SHP77 treated with DMSO at 0.1 percent for 48 hours (cell line): Measurements from ENCODE around the gene CELF2.
"Not testable (repeated sequence)": the region's sequence is repeated elsewhere in the genome, so short reads cannot be mapped to it uniquely, and the experiment has no call there.

ENCODE experiments used
- DNase-seq: peaks from one replicate; lab custom pipeline; 2025; lab: John Stamatoyannopoulos, UW

The CELF2 gene

GRCh38 chr10:11173042-11173441 lies 155.4 kb downstream of the CELF2 start:
- DNase-seq: no peak

DNA sequence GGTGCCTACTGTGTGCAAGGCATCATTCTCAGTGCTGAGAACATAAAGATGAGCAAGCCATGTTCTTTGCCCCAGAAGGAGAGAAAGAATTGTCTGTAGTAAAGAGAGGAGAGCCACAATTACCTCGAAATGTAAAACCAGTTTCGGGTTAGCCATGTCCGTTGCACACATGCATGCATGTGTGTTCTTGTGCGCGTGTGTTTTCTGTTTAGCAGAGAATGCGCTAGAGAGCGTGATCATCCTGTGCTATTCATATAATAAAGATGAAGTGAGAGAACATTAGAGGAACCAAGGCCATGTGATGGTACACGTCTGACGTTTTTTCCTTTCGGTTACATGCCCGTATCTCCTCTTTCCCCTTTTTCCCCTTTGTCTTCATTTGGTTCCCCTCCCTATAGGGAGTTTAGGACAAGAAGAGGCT lies 158.2 kb downstream of the CELF2 start:
- no peak for DNase-seq

DNA sequence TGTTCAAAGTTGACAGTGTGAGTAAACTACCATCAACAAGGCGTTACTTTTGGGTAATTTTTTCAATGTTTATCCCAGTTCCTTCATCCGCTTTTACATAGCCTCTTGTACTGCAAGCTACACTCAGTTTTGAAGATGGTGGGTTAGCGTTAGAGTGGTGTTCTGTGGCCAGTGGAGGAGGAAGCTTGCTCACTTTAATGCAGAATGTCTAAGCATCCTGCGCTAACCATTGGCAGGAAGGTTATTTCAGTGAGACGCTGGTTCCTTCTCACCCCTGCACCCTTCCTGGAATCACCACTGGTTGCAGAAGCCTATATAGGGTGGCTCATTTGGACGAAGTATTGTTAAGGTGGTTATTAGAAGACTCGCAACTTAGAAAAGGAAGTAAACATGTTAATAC lies 159.1 kb downstream of the CELF2 start:
- DNase-seq: no peak

DNA sequence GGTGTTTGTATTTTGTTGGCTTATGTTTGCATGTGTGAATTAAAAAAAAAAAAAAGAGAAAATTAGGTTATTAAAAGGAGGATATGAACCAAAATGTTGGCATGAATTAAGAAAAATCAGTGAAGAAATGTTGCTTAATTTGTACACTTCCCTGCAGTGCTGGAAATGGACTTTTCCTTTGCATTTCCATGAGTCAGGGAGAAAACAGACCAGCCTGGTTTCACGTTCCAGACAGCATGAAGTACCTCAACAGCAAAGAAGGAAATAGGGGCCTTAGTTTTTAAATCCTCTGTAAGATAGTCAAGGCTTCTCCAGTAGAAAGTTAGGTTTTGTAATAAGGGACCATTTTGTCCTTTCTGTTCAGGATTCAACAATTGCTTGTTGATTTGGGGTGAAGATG lies 159.7 kb downstream of the CELF2 start:
- DNase-seq: no peak

- no peak for DNase-seq
Observed at GRCh38 chr10:11177926-11178471, 160.3 kb downstream of the CELF2 start.

DNA sequence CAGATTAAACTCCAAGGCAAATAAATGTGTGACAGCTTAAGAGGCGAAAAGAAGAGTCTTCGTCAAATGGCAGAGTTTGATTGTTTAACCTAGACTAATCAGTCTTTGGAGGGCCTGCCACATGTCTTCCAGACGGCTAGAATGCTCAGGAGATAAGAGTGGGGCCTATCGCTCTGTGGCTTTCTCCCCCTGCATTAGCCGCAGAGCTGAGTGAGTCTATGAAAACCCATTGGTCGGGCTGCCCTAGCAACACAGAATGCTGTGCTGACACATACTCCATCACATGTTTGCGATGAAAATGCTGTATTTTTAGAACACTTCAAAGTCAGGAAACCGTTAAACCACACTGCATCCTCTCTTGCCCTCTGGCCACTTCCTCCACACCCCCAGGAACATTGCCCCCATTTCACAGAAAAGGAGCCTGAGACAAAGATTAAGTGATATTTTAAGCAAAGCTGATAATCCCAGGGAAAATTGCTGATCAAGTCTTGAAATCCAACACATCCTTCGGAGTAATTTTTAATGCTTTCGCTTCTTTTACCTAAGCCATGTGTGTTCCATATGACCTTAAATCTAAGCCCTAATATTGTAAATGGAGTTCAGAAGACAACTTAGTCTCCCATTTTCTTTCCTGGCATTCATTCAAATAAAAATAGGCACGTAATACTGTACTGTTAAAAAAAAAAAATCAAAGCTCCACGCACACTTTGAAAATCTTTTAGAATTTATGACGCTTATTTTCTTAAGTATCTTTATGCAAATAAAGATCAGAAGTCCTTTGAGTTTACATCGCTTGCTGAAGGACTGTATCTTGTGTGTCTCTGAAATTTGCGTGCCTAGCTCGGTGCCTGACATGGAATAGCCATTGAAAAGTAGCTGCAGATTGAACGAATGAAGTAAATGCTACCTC lies 161.2 kb downstream of the CELF2 start:
- no peak for DNase-seq

- no peak for DNase-seq
Observed at GRCh38 chr10:11179516-11180105, 161.9 kb downstream of the CELF2 start.

GRCh38 chr10:11180228-11180627 lies 162.6 kb downstream of the CELF2 start:
- no peak for DNase-seq

DNA sequence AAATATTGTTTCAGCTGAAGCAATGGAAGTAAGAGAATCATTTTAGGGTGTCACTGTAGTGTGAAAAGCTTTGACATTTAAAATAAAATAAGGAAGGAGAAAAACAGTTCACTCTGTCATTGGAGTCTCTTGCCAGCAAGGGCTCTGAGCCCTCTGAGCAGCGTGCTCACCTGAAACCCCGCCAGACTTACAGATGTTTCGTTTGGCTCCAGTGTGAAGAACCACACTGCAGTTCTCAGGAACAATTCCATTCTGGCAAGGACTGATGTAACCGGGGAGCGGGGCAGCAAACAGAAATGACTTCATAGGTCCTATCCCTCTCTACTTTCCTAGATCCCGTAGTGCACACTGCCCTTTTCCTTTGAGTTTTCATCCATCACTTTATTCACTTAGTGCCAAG lies 164.3 kb downstream of the CELF2 start:
- DNase-seq: no peak

DNA sequence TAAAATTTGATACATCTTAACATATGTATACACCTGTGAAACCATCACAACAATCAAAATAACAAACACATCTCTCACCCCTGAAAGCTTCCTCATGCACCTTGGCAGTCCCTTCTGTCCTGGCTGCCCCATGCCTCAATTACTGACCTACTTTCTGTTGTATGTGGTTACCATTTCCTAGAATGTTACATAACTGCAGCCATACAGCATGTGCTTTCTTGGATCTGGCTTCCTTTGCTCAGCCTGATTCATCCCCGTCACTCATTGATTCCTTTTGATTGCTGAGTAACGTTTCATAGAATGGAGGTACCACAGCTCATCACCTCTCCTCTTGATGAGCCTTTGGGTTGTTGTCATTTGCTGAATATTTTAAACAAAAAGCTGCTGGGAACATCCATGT lies 165.3 kb downstream of the CELF2 start:
- DNase-seq: no peak

GRCh38 chr10:11184093-11184492 lies 166.4 kb downstream of the CELF2 start:
- no peak for DNase-seq

DNA sequence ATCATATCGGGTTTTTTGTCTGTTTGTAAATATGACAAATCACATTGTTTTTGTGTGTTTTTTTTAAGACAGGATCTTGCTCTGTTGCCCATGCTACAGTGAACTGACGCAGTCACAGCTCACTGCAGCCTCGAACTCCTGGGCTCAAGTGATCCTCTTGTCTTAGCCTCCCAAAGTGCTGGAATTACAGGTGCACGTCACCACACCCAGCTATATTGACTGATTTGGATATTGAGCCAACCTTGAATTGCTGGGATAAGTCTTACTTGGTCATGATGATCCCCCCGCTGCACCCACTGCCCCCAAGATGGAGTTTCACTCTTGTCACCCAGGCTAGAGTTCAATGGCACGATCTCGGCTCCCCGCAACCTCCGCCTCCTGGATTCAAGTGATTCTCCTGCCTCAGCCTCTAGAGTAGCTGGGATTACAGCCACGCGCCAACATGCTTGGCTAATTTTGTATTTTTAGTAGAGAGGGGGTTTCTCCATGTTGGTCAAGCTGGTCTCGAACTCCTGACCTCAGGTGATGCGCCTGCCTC lies 167.5 kb downstream of the CELF2 start:
- DNase-seq: not testable (repeated sequence)

DNA sequence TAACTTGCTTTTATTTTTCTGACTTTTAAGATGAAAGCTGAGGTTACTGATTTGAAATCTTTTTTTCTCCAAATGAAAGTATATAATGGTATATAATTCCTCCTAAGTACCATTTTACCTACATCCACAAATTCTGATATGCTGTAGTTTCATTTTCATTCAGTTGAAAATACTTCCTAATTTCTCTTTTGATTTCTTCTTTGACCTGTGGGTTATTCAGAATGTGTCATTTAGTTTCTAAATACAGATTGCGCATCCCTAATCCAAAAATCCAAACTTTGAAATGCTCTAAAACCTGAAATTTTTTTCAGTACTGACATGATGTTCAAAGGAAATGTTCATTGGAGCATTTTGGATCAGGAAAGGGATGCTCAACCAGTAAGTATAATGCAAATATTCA lies 168.7 kb downstream of the CELF2 start:
- DNase-seq: no peak

- no peak for DNase-seq
Observed at GRCh38 chr10:11189582-11190376, 172.1 kb downstream of the CELF2 start.

GRCh38 chr10:11191190-11191589 lies 173.5 kb downstream of the CELF2 start:
- no peak for DNase-seq

DNA sequence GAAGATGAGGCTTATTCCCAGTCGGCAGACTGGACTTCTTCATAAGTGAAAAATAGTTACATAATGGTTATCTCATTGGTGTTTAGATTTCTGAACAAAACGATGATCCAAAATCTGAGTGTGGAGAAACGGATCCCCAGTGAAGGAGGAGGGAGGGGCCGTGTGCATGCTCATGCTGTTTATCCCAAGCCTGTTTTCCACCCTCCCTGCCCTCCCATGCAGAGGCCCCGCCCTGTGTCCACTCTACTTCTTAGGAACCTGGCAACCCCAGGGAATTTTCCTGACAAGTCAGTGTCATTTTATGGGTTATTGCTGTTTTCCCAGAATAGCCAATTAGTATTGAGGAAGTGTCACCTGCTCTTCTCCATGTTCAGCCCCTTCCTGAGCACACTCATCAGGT lies 174.0 kb downstream of the CELF2 start:
- no peak for DNase-seq

DNA sequence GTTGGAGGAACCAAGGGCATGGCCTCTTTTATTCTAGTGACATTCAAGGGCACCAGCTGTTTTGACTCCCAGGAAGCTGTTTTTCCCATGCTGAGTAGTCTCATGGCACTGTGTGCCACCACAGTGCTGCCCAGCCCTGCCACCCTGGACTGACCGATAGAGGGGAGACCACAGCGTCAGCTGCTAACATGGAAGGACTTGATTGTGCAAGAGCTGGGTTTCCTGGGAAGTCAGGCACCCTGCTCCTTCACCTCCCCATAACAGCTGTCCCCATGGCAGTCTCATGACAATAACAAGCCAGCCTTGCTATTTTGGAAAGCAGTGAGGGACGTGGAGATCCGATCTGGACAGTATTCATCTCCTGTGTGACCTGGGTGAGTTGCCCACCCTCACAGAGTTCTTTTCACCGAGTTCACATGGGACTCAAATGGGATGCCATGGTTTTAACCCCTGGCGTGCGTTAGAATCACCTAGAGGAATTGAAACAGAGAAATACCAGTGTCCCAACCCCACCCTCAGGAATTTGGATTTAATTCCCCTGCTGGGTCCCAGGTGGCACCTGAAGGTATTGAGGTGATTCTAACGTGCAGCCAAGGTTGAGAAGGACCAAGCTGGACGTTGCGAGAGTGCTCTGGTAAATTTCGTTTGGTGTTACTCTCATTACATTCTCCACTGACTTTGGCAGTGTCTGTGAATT lies 174.8 kb downstream of the CELF2 start:
- DNase-seq: no peak

DNA sequence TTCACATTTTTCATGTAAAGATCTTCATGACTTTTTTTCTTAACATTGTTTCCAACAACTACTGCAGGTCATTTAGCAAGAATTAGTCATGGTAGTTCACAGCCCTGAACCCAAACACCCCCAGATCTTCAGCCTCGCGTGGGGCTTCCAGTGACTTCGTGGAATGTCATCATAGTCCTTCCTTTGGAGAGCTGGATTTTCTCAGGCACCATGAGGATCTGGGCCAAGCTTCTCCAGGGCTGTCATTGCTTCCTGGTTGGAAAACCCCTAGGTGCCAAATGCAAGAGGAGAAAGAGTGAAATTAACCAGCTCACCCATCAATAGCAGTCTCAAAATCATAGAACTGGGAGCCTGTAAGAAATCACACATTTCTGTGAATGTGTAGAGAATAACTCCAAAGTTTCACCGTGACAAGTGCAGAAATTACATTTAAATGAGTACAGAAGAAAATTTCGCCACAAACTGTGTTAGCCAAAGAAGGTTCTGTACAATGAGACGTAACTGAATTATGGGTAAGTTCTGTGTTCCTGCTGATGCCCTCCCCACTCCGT lies 175.4 kb downstream of the CELF2 start:
- no peak for DNase-seq

DNA sequence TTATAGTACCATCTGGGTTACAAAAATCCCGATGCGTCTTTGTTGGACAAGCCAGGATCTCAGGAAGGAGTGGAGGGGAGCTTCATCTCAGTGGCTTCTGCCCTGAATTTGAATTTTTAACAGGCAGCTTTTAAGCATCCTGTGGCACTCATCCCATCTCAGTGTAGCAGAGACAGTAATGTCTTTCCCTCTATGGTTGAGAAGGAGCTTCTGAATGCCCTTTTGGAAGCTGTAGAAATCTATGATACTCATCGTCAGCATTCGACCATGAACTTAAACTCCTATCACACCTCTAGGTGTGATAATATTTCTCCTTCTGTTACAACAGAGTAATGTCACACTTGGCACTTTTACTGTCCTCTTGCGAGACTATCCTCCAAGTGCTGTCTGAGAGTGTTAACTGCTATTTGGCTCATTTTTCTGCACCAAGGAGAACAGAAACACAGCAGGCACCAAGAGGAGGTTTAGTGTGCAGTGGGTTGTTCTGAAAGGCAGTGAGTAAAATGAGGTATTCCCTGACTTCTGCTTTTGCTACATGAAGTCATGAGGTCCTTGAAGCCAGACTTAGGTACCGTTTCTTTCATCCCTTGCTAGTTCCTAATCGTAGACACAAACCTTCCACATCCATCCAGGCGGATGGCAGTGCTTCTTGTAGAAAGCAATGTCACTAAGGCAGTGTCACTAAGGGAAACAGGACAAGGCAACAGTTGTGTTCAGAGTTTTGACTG lies 177.4 kb downstream of the CELF2 start:
- DNase-seq: no peak

GRCh38 chr10:11195623-11196022 lies 178.0 kb downstream of the CELF2 start:
- DNase-seq: no peak
